IPS-NIHi7 (cell line): Measurements from ENCODE around the gene MINDY4.

Experiments used
- DNase-seq: peaks from one replicate; pipeline ENCODE4 v3.0.0; 2012; ENCODE audit warnings: mixed read lengths; ENCODE audit errors: extremely low spot score

The MINDY4 gene

DNA sequence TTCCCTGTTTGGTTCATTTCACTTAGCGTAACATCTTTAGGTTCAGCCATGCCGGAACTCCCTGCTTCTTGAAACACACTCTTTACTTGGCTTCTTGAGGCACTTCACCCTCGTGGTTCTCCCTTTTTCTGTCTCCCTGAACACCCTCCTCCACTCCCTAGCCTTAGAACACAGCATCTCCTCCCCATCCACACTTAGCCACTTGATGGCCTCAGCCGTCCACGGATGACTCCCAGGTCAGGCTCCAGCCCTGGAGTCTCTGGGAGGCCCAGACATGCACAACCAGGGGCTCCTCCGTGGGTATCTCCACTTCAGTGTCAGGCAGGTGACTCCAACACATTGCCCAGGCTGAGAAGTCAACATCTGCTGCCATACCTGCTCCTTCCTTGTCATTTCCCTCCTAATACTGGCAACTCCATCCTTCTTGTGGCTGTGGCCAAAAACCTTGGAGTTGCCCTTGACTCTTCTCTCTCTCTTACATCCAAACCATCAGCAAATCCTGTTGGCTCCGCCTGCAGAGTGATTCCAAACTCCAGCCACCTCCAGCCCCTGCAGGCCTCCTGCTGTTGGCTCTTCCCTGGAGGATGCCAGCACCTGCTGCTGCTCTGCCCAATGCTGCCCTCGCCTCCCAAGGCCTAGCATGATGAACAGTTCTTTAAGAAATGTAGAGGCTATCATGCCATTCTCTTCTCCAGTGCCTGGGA is 27.7 kb upstream of the MINDY4 start:
- DNase-seq, result no peak

DNA sequence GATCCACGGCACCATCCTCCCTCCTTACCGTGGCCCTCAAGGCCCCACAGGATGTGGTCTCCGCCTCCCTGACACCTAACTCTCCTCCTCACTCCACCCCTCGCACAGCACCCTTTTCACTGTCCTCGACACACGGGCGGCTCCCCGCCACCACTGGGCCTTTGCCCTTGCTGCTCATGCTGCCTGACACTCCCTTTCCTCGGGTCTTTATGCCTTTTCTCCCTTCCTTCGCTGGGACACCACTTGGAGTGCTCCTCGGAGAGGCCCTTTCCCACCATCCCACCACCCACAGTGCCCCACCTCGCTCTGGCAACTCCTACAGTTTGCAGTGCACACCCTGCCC is 27.2 kb upstream of the MINDY4 start:
- DNase-seq, result no peak

DNA sequence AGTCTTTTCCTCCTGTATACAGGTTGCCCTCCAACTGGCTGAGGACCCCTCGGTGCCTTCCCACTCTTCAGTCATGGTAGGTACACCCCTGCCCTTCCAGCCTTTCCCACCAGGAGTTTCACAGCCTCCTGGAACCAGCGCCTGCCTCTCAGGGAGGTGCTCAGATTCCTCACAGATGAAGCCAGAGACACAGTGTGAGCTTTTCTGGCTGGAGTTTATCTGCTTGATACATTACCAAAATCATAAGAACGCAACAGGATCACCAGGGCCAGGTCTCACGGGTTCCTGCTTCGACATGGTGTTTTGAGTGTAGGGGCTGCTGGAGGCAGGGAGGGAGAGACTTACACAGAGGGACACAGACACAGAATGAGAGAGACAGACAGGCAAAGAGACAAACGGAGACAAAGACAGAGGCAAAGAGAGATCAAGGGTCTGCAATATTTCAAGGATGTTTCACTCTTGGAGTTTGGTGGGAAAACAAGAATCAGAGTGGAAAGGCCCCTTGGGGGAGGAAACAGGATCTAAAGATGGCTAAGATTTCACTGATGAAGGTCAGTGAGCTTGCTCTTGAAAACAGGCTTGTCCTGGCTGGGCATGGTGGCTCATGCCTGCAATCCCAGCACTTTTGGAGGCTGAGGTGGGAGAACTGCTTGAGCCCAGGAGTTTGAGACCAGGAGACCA is 25.8 kb upstream of the MINDY4 start:
- DNase-seq, result no peak

DNA sequence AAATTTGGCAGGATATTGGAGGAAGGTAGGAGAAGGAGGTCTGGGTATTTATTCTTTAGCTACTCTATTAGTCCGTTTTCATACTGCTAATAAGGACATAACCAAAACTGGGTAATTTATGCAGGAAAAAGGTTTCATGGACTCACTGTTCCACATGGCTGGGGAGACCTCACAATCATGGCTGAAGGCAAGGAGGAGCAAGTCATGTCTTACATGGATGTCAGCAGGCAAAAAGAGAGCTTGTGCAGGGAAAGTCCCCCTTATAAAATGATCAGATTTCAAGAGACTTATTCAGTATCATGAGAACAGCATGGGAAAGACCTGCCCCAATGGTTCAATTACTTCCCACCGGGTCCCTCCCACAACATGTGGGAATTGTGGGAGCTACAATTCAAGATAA is 21.2 kb upstream of the MINDY4 start:
- DNase-seq, result no peak

DNA sequence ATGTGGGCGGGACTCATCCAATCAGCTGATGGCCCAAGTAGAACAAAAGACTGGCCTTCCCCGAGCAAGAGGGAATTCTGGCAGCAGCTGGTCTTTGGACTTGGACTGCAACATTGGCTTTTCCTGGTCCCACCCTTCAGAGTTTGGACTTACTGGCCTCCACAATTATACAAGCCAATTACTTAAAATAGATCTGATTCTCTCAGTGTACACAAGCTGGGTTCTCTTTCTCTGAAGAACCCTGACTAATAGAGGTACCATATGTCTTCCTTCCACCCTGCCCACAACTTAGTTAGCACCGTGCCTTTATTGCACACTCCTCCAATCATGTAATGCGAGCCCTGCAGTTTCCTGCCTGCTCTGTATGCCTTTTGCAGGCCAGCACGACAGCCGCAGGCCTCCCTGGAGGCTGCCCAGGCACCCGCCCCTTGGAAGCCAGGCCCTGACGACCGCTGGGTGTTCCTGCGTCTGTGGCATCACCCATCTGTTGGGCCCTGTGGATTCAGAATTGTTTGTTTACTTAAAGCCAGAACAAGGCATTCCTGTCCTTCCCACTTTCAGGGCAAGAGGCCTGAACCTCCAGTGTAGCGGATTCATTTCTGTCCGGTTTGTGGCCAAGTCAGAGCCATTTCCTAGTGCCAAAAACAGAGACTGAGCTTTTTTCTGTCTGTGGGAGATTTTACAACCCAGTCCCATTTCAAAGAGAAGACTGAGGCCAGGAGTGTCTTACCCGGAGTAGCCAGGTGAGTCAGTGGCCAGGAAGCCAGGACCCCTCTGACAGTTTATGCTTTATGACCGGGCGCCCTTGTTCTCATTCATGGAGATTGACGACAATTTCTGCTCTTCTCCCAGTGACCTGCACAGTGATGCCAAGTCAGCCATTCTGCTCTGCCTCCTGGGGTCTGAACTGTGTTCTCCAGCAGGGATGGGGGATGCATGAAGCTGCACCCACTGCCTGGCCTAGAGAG is 20.2 kb upstream of the MINDY4 start:
- DNase-seq, result no peak

DNA sequence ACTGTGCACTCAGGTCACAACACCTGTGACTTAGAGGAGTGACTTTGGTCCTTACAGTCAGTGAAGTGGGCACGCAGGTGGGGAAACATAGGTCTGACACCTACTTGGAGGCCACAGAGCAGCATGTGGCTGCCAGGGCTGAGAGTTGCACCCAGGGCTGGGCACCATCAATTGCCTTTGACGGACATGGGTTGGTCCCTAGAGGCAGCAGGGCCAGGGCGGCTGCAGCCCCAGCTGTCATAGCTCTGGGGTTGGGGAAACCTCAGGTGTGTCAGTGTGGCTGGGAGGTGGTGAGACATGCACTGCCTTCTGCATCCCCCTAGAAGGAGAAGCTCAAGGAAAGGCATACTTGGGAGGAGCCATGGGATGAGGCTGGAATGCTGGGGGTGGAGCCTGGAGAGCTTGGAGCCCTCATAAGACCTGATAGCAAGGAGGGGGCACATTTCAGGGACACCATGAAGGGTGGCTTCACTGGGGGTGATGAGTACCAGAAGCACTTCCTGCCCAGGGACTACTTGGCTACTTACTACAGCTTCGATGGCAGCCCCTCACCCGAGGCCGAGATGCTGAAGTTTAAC is 19.4 kb upstream of the MINDY4 start, which contains the start of gene INMT:
TSS of gene INMT (plus strand) at position 440 of the 578 bp plus-strand sequence. CDS start at position 456, 16 bp downstream.
- no peak for DNase-seq

DNA sequence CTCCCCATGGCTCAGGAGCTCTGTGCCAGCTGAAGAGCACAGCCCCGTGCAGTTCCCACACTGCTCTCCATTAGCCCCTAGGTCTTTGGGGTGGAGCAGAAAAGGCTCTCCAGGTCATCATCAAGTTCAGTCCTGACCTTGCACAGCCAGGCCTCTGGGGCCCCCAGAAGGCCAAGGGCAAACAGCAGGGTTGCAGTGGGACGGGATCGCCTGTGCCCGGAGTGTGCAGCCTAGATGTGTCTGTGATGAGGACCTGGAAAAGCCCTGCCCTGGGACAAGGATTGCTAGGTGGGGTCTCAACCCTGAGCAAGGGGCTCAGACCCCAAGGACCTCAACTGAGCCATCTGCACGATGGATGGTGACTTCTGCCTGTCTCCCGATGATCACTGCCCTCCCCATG is 18.7 kb upstream of the MINDY4 start:
- DNase-seq, result no peak

DNA sequence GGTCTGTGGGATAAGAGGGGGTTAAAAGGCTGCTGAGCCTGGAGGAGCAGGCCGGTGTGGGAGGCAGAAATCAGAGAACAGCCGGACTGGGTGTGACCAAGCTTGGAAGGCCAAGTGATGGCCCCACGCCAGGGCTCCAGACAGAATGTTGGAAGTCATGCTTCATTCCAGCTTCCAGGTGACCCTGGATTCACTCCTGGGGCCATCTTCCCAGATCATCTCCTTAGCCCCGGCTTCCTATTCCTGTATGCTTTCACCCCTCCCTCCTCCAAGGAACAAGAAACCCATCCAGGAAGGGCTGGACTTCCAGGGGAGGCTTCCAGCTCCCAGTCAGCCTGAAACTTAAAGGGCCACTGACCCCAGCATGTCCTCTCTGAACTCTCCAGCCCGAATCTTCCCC is 18.2 kb upstream of the MINDY4 start:
- DNase-seq, result no peak

DNA sequence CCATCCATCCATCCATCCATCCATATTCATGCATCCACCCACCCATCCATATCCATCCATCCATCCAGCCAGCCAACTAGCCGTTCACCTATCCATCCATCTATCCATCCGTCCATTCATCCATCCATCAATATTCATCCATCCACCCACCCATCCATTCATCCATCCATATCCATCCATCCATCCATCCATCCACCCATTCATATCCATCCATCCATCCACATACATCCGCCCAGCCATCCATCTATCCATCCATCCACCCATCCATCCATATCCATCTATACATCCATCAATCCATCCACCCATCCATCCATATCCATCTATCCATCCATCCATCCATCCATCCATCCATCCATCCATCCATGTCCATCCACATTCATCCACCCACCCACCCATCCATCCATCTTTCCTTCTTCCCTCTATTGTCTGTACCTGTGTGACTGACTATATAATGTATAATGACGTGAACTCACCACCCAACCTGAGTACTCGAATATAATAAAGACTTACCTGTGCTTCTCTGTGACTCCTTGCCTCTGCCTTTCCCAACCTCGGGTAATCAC is 16.8 kb upstream of the MINDY4 start:
- DNase-seq, result no peak

DNA sequence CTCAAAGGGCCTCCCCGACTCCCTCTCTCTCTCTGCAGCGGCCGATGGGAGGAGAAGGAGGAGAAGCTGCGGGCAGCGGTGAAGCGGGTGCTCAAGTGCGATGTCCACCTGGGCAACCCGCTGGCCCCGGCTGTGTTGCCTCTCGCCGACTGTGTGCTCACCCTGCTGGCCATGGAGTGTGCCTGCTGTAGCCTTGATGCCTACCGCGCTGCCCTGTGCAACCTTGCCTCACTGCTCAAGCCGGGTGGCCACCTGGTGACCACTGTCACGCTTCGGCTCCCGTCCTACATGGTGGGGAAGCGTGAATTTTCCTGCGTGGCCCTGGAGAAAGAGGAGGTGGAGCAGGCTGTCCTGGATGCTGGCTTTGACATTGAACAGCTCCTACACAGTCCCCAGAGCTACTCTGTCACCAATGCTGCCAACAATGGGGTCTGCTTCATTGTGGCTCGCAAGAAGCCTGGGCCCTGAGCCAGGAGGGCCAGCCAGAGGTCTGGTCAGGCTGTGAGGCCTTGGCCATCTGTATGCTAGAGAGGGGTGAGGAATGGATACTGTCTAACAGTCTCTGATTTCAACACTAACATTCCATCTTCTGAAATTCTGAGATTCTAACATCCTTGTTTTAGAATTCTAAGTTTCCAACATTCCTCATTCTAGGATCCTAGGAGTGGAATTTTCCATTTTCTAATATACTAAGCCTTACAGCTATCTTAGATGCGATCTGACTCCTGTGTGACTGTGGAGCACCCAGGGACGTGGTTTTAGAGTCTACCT is 15.6 kb upstream of the MINDY4 start:
- no peak for DNase-seq

DNA sequence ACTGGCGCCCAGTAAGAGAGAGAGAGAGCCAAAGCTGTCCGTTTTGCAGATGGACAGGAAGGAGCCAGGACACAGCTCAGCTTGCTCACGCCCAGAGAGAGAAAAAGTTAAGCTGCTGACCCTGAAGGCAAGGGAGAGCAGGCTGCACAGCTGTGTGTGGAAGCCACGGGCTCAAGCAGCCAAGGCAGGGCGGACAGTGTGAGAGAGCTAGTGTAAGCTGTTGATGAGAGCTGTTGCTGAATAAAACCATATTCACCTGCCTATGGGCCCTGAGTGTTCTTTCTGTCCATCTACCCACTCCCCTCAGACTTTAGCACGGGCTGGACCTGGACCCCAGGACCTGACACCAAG is 13.9 kb upstream of the MINDY4 start:
- no peak for DNase-seq

DNA sequence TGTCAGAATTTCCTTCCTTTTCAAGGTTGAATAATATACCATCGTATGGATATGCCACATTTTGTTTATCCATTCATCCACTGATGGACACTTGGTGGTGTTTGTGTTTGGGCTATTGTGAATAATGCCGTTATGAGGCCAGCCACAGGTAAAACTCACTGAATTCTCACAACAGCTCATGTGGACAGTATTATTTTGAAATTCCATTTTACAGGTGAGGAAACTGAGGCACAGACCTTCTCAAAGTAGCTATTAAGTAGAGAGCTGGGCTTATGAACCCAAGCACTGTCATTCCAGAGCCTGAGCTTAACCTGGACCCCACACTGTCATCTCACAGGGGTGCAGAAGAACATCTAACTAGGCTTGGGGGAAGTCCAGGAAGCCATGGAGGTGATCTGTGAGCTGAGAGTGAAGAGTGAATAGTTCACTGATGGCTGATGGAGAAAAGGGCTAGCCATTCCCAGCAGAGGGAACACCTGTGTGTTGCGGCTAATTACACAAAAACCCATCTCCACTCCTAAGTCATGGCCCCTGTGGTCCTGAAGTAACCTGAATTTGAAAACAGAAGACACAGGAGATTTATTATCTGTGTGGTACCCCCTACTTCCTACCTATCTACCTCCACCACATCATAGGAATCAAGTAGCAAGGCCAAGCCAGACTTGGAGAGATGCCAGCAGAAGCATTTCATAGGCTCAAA is 10.6 kb upstream of the MINDY4 start:
- DNase-seq, result no peak

DNA sequence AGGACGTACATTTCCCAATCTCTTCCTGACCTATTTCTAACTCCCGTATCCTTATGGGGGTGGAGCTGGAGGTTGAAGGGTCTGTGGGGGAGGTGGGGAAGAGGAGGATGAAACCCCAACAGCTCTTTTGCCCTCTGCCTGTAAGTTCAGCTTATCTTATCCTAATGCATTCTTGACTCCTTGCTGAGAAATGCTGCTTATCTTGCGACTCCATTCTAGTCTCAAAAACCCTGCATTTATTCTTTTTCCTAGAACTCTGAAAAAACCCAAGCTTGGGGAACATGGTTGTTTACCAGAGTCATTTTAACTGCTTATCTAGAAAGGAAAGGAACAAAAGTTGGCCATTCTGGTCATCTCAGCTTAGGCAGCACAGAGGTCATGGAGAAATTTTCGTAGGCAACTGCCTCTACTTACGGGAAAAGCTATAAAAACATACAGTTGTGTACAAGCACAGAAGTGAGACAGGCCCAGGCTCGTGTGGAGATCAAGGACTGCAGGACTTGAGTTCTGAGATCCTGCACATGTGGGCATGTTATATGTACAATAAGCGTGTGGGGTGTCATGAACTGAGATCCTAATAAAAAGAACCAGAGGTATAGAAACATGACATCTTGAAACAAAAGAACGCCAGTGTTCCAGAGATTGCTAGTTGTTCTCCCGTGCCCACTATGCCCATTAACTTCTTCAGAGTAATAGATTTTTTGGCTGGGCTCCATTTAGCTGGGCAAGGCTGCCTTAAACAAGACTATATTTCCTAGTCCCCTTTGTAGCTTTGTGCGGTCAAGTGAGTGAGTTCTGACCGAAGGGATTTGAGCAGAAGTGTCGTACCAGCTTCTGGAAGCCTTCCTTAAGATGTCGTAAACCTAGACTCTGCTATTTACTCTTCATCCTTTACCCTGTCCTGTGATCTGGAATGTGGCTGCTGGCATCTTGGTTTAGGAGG is 9.7 kb upstream of the MINDY4 start:
- DNase-seq, result no peak

DNA sequence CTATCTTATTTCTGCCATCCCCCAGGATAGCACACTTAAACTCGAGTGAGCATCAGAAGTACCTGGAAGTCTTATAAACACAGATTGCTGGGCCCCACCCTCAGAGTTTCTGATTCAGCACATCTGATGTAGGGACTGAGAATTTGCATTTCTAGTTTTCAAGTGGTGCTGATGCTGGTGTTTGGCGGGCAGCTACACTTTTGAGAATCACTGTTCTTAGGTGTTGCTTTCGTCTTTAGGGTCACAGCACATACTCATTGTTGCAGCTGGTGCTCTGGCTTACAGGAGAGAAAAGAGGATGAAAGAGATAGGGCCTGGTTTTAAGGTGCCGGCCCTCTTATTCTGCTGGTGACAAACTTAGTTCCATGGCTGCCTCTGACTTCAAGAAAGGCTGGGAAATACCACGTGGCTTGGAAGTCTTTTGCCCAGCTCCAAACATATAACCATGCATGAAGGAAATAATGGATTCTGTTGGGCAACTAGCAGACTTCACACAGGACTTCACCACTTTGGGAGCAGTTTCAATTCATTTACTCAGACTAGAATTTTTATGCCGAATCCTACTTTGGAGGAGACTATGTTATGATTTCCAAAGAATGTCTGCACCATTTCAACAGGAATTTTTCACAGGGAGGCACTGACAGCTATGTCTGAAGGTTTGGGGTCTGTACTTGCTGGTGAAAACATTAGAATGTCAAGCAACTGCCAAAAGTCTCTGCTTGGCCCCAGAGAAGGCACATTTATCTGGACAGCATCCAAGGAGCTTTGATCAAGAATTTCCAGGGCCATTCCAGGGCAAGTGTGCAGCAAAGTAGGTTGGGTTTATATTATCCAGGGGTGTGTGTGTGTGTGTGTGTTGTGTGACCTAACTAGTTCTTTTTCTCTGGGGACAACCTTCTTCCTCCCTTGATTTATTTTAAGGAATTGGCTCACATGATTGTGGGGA is 6.9 kb upstream of the MINDY4 start:
- no peak for DNase-seq

DNA sequence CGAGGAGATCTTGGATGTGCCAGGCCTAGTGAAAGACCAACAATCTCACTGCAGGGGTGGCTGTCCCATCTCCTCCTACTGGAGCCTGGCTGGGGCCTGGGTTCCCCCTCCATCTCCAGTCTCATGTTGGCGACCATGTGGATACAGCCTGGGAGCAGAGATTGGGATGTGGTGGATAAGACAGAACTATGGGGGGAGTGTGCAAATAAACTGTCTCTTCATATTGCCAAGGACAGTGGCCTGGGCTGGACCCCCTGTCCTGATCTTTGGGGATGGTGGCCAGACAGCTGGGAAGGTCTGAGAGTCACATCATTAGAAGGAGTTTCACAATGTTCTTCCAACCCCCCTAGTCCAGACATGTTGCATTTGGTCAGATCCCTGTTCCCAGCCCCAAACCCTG is 5.8 kb upstream of the MINDY4 start:
- DNase-seq, result no peak

DNA sequence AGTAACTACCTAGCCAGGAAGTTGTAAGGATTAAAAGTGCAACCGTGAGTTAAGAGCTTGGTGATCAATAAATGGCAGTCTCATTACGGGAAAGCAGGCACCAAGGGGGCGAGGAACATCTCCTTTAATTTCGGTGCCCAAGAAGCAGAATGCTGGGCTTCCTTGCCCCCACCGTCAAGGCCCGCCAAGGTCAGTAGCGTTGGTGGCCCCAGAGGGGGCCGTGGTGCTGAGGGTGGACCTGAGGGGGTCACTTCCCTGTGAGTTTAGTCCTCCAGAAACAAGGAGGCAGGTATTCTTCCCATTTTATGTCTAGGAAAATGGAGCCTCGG is 408 bp upstream of the MINDY4 start:
- DNase-seq, result no peak

DNA sequence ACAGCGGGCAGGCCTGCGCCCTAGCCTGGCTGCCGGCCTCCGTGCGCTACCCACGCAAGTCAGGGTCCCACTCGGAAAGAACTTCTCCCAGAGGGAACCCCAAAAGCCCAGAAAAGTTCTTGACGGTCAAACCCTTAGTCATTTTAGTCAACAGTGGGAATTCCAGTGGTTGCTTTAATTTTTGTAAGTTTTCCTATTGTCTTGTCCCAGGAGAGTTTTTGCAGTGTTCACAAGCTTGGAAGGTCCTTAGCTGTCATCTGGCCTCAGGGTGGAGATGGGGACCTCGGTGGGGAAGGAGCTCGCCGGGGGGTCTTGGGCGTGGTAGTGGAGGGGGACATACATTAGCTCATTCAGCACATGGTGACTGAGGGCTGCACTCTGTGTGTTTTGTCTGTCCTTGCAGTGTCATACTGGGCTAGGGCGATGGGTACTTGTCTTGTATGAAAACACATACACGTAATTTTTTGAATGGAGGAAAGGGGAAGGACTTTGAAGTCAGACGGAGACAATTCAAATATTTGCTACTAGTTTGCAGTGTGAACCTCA is 736 bp downstream of the MINDY4 start:
- no peak for DNase-seq

DNA sequence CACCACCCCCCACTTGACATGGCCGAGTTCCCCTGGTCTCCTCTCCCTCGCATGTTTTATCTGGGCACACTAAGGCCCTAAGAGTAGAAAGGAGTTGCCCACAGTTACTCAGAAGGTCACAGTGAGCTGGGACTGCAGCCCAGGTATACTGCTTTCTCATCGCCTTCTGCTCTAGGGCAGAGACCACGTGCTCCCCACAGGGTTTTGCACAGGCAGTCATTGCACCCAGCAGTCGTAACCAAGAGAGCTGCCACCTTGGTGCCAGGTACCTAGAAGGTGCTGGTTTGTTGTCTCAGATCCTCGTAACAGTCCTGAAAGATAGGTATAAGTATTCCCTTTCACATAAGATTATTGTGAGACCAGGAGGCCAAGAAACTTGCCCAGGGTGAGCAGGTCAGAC is 1.8 kb downstream of the MINDY4 start:
- no peak for DNase-seq
